Endometrium (tissue), 2 donors: ENCODE data around the gene CCT2.
"Not testable (repeated sequence)": the region's sequence is repeated elsewhere in the genome, so short reads cannot be mapped to it uniquely, and the experiment has no call there.

Source experiments
- FAIRE-seq: peaks from 2 replicates; lab custom pipeline; 2012; peaks lifted over from hg19 to GRCh38; lab: Jason Lieb, UNC
- donor health status: control.
- donor health status: control.

CCT2 gene

GRCh38 chr12:69588527-69588926 lies 3.3 kb downstream of the CCT2 start:
- no peak for FAIRE-seq

GRCh38 chr12:69589082-69589481 lies 3.8 kb downstream of the CCT2 start:
- FAIRE-seq: no peak

- FAIRE-seq: no peak
These were observed 10.4 kb downstream of the CCT2 start for GRCh38 chr12:69595689-69596088.

GRCh38 chr12:69598174-69598753 lies 13.0 kb downstream of the CCT2 start:
- no peak for FAIRE-seq

- no peak for FAIRE-seq
These were observed 15.5 kb downstream of the CCT2 start for GRCh38 chr12:69600804-69601203.

- FAIRE-seq: no peak
These were observed 16.9 kb downstream of the CCT2 start for GRCh38 chr12:69601962-69602685.

GRCh38 chr12:69602954-69603353 lies 17.7 kb downstream of the CCT2 start:
- FAIRE-seq: no peak

- FAIRE-seq: not testable (repeated sequence)
These were observed 18.3 kb downstream of the CCT2 start for GRCh38 chr12:69603556-69603955.

- not testable (repeated sequence) for FAIRE-seq
These were observed 19.0 kb downstream of the CCT2 start for GRCh38 chr12:69604275-69604674.

- no peak for FAIRE-seq
These were observed 22.9 kb downstream of the CCT2 start for GRCh38 chr12:69608114-69608513.

GRCh38 chr12:69610126-69610525 lies 24.9 kb downstream of the CCT2 start:
- FAIRE-seq: no peak

GRCh38 chr12:69610729-69611128 lies 25.5 kb downstream of the CCT2 start, which contains the start of gene LRRC10:
Gene LRRC10, minus strand, starts transcription at chr12:69610907. Its CDS starts 69 bp downstream, at chr12:69610838.
- no peak for FAIRE-seq

- FAIRE-seq: no peak
These were observed 28.1 kb downstream of the CCT2 start for GRCh38 chr12:69613351-69613750.

- FAIRE-seq: no peak
These were observed 30.8 kb downstream of the CCT2 start for GRCh38 chr12:69616025-69616424.

- no peak for FAIRE-seq
These were observed 33.8 kb downstream of the CCT2 start for GRCh38 chr12:69619050-69619449.

GRCh38 chr12:69620077-69620476 lies 34.8 kb downstream of the CCT2 start:
- no peak for FAIRE-seq

- FAIRE-seq: no peak
These were observed 35.7 kb downstream of the CCT2 start for GRCh38 chr12:69620921-69621320.

GRCh38 chr12:69621551-69621950 lies 36.3 kb downstream of the CCT2 start:
- FAIRE-seq: no peak

GRCh38 chr12:69623970-69624369 lies 38.7 kb downstream of the CCT2 start:
- FAIRE-seq: no peak

GRCh38 chr12:69627501-69627900 lies 42.2 kb downstream of the CCT2 start:
- no peak for FAIRE-seq

GRCh38 chr12:69630191-69630590 lies 44.9 kb downstream of the CCT2 start:
- no peak for FAIRE-seq

- no peak for FAIRE-seq
These were observed 47.8 kb downstream of the CCT2 start for GRCh38 chr12:69633061-69633460.

GRCh38 chr12:69639400-69640016 lies 54.2 kb downstream of the CCT2 start:
- no peak for FAIRE-seq

- FAIRE-seq: no peak
These were observed 56.3 kb downstream of the CCT2 start for GRCh38 chr12:69641546-69641945.
